ENCODE measurements around the gene CHMP5.

The CHMP5 gene

GRCh38 chr9:33244137-33244784, 20.6 kb upstream of the CHMP5 start:
- DNase-seq: no peak

GRCh38 chr9:33245341-33245740, 19.5 kb upstream of the CHMP5 start:
- DNase-seq: no peak

- no peak for DNase-seq
Observed at GRCh38 chr9:33246269-33246860, 18.5 kb upstream of the CHMP5 start.

- DNase-seq: no peak
Observed at GRCh38 chr9:33248606-33249005, 16.2 kb upstream of the CHMP5 start.

GRCh38 chr9:33249087-33249658, 15.7 kb upstream of the CHMP5 start:
- DNase-seq: no peak

- DNase-seq: no peak
Observed at GRCh38 chr9:33249983-33250382, 14.9 kb upstream of the CHMP5 start.

GRCh38 chr9:33250458-33250995, 14.3 kb upstream of the CHMP5 start:
- no peak for DNase-seq

- DNase-seq: no peak
Observed at GRCh38 chr9:33254211-33254610, 10.6 kb upstream of the CHMP5 start.

- DNase-seq: no peak
Observed at GRCh38 chr9:33255014-33255413, 9.8 kb upstream of the CHMP5 start.

- DNase-seq: no peak
Observed at GRCh38 chr9:33255471-33255870, 9.4 kb upstream of the CHMP5 start.

GRCh38 chr9:33256236-33256635, 8.6 kb upstream of the CHMP5 start:
- DNase-seq: no peak

GRCh38 chr9:33257276-33257675, 7.6 kb upstream of the CHMP5 start:
- DNase-seq: no peak

- DNase-seq: no peak
Observed at GRCh38 chr9:33260372-33260771, 4.5 kb upstream of the CHMP5 start.

GRCh38 chr9:33263131-33264002, 1.5 kb upstream of the CHMP5 start:
- no peak for DNase-seq

- DNase-seq: no peak
Observed at GRCh38 chr9:33264003-33264472, 811 bp upstream of the CHMP5 start.

- no peak for DNase-seq
Observed at GRCh38 chr9:33265211-33265865, 489 bp downstream of the CHMP5 start.

GRCh38 chr9:33267151-33267767, 2.4 kb downstream of the CHMP5 start:
- DNase-seq: no peak

GRCh38 chr9:33270146-33270545, 5.3 kb downstream of the CHMP5 start:
- DNase-seq: no peak

GRCh38 chr9:33272061-33272460, 7.2 kb downstream of the CHMP5 start:
- DNase-seq: no peak

GRCh38 chr9:33273266-33273971, 8.6 kb downstream of the CHMP5 start:
- no peak for DNase-seq

- DNase-seq: no peak
Observed at GRCh38 chr9:33273972-33274328, 9.1 kb downstream of the CHMP5 start.

GRCh38 chr9:33277484-33277883, 12.6 kb downstream of the CHMP5 start:
- DNase-seq: no peak

Measured in NCI-H2227 treated with DMSO at 0.1 percent for 48 hours (cell line).